ENCODE measurements around the gene AMOTL2. TPM values are rescaled to one million over a fixed set of nuclear protein-coding genes. Genes with fewer than 3 reads are reported as not detected.

The AMOTL2 gene
- total and polyA plus RNA-seq, 10 of the 15 experiments (the other 5 are each of a cell fraction or from before 2014, with no cell fraction given): 0.20 to 0.33 TPM; not detected in 8

DNA sequence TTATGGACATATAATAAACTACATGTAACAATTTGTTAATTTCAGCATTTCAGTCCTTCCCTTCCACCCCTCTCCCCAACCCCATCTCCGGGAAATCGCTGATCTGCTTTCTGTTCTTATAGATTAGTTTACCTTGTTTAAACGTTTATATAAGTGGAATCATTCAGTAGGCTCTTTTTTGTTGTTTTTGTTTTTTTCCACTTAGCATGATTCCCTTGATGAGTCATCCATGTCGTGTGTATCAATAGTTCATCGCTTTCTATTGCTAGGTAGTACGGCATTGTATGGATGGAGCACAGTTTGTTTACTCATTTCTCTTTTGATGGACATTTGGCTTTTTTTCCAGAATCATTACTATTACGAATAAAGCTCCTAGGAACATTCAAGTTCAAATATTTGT is 23.5 kb upstream of the AMOTL2 start:
- RAD21 ChIA-PET (ENCODE audit: unreplicated experiment): no interaction called here
- Histone ChIP-seq H3K9me3 (replicated peaks; ENCODE audit: control insufficient read depth, insufficient read depth, low read length) (peaks cover 2% of the 10 kb centered on the region; the same call in 1 of the 3 replicates), H3K4me3 (no peak overlapping the region), H3K27ac (ENCODE audit: control insufficient read depth, insufficient read depth) (no peak overlapping the region), H3K9ac (ENCODE audit: control insufficient read depth, insufficient read depth, low read length) (no peak overlapping the region), H3K36me3 (ENCODE audit: control insufficient read depth in 2 of 2, insufficient read depth in 2 of 2, low read length in 1 of 2) (no peaks in the 10 kb centered on the region), H2AFZ (ENCODE audit: control insufficient read depth, low read depth, low read length) (no peak overlapping the region), H3K4me2 (ENCODE audit: control insufficient read depth, insufficient read depth) (no peak overlapping the region), H4K20me1 (ENCODE audit: control insufficient read depth, insufficient read depth) (no peaks in the 10 kb centered on the region), H3K4me1 (ENCODE audit: control insufficient read depth, insufficient read depth, low read length) (no peaks in the 10 kb centered on the region), H3K27me3 (replicated peaks in 1 of 2; ENCODE audit: control insufficient read depth in 2 of 2, insufficient read depth in 2 of 2, low read length in 1 of 2) (peaks cover 0 to 4% of the 10 kb centered on the region in 2 experiments; a peak in 2 of 4 replicates), H3K79me2 (ENCODE audit: control insufficient read depth, insufficient read depth, low read length) (no peaks in the 10 kb centered on the region)
- in situ Hi-C loops (cut with MboI) (no loop called here), intact Hi-C loops (cut with micrococcal nuclease; ENCODE audit: unreplicated experiment) (no loop called here)
- FAIRE-seq (no peak), DNase-seq (ENCODE audit: low read depth, low spot score) (no peak), ATAC-seq (no peak)
- no peak for TF ChIP-seq ZNF217 (IDR thresholded peaks at IDR 0.05)
- no peak for TF ChIP-seq GATAD2B (conservative IDR thresholded peaks at IDR 0.05; ENCODE audit: low read depth)
- TF ChIP-seq, protein P1, sequence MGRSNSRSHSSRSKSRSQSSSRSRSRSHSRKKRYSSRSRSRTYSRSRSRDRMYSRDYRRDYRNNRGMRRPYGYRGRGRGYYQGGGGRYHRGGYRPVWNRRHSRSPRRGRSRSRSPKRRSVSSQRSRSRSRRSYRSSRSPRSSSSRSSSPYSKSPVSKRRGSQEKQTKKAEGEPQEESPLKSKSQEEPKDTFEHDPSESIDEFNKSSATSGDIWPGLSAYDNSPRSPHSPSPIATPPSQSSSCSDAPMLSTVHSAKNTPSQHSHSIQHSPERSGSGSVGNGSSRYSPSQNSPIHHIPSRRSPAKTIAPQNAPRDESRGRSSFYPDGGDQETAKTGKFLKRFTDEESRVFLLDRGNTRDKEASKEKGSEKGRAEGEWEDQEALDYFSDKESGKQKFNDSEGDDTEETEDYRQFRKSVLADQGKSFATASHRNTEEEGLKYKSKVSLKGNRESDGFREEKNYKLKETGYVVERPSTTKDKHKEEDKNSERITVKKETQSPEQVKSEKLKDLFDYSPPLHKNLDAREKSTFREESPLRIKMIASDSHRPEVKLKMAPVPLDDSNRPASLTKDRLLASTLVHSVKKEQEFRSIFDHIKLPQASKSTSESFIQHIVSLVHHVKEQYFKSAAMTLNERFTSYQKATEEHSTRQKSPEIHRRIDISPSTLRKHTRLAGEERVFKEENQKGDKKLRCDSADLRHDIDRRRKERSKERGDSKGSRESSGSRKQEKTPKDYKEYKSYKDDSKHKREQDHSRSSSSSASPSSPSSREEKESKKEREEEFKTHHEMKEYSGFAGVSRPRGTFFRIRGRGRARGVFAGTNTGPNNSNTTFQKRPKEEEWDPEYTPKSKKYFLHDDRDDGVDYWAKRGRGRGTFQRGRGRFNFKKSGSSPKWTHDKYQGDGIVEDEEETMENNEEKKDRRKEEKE (IDR thresholded peaks at IDR 0.05): no peak
- TF ChIP-seq, protein P2, sequence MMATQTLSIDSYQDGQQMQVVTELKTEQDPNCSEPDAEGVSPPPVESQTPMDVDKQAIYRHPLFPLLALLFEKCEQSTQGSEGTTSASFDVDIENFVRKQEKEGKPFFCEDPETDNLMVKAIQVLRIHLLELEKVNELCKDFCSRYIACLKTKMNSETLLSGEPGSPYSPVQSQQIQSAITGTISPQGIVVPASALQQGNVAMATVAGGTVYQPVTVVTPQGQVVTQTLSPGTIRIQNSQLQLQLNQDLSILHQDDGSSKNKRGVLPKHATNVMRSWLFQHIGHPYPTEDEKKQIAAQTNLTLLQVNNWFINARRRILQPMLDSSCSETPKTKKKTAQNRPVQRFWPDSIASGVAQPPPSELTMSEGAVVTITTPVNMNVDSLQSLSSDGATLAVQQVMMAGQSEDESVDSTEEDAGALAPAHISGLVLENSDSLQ (IDR thresholded peaks at IDR 0.05): no peak
- no peak for TF ChIP-seq ATF7 (IDR thresholded peaks at IDR 0.05; ENCODE audit: low read depth)
- no peak for TF ChIP-seq E4F1 (IDR thresholded peaks at IDR 0.05; ENCODE audit: borderline replicate concordance, partially characterized antibody)
- no peak for TF ChIP-seq TBL1XR1 (IDR thresholded peaks at IDR 0.05; ENCODE audit: low read depth, low read length)
- TF ChIP-seq TARDBP (IDR thresholded peaks at IDR 0.05; ENCODE audit: borderline replicate concordance): no peak
- no peak for TF ChIP-seq CTCF (IDR thresholded peaks at IDR 0.05 in 2 of 3, conservative IDR thresholded peaks at IDR 0.05 in 1 of 3; ENCODE audit: control insufficient read depth in 2 of 3, extremely low read depth in 1 of 3, insufficient read depth in 1 of 3, low read depth in 3 of 3, low read length in 3 of 3)
- TF ChIP-seq KDM1A (IDR thresholded peaks at IDR 0.05; ENCODE audit: borderline replicate concordance): no peak
- CTCF ChIA-PET: no interaction called here
- SMC1A ChIA-PET (ENCODE audit: uncharacterized antibody, unreplicated experiment): no interaction called here
- no TSS peak for BruUV-seq (replicated peaks)
- 55% methylated on average over 7 of the region's 7 CpGs for WGBS (ENCODE audit: insufficient coverage, insufficient replicate concordance, low lambda C conversion rate, missing lambda C conversion rate)
- POLR2A ChIA-PET: no interaction called here
